Right ventricle myocardium superior (tissue), 1 donor: ENCODE data around the gene LIN28A. TPM values are rescaled to one million over a fixed set of nuclear protein-coding genes. Genes with fewer than 3 reads are reported as not detected.

Experiments used
- ATAC-seq: fragments of 200-7000 bp; cut with Tn5 transposase; one replicate; pipeline ENCODE4 v1.9.1; 2020; ENCODE audit warnings: mild to moderate bottlenecking; ENCODE audit not compliant: poor library complexity
- DNase-seq: peaks from one replicate; pipeline ENCODE4 v3.0.0-alpha.2; 2020
- intact Hi-C: fragments of 100-400 bp; cut with DNase I; formaldehyde crosslinking; loops from one replicate; pipeline ENCODE4 v1.11.2; 2022
- total RNA-seq: library from RNA; stranded (reverse); fragmentation: NEBNext Ultra II Directional; extraction: Animal tissue kit (Norgen Biotek cat#: 25700); gene quantifications from one replicate; pipeline ENCODE4 v1.2.1, GENCODE V29; 2021
- donor health status: DM: no; HTN: yes; CAD: no; lungs with severe emphysema.

LIN28A gene
- total RNA-seq, 1 donor from 2014 or later, result not detected

- DNase-seq (peak; percentile 94), ATAC-seq (peak; percentile 86)
- intact Hi-C loops, result no loop called here
These were observed 61.8 kb downstream of the LIN28A start, which contains the start of gene HMGN2 for GRCh38 chr1:26472320-26472900. Gene HMGN2 (plus strand): TSS chr1:26472440. CDS start chr1:26472613, 173 bp downstream.

DNA sequence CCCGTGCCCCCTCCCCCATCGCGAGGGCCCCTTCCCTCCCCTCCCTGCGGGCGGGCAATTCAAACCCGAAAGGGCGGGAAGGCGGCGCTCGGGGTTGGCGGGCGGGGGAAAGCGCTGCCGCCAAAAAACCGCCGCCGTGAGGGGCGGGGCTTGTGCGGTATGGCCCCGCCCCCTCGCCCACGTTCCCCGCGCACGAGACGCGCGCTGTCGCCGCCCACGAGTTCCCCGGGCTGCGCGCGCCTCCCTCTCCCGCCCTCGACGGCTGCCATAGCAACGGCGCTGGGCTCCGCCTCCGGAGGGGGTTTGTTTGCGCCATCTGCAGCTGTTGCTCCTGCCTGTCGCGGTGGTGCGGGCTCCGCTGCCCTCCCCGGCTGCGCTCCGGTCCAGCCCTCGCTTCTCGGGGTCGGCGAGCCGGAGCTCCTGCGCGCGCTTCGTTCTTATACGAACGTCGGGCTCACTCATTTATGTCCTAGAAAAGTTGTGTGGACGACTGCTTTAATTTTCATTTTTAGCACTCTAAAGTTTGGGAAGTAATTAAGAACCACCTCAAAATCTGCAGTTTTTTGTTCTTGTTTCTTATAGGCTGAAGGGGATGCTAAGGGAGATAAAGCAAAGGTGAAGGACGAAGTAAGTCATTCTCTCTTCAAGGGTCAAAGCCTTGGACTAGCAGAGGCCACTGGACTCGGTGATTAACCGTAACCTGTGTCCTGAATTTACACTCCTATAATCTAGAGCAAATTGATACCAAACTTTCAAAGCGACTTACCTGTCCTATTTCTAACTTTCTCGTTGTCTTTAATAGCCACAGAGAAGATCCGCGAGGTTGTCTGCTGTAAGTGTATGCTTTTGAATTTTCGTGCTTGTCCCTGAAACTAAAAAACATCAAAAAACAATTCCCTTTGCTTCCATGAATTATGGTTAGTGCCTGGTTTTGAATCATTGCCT, 62.6 kb downstream of the LIN28A start:
- ATAC-seq (peak; percentile 93), DNase-seq (peak; percentile 98)
- intact Hi-C loops, result no loop called here

DNA sequence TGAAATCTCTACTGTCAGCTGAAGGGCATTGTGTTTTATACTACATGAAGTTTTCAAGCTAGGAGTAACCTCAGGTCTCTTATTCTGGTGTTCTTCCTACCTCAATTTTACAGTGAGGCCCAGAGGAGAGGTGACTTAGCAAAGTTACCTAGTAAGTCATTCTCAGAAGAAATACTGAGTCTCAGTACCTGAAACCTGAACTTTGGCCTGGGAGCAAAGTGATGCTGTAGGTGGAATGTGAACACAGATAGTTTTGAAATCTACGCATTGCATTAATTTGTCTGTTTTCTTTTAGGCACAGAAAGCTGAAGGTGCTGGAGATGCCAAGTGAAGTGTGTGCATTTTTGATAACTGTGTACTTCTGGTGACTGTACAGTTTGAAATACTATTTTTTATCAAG, 64.2 kb downstream of the LIN28A start:
- intact Hi-C loops, result no loop called here
- DNase-seq (no peak), ATAC-seq (no peak)

GRCh38 chr1:26475989-26476388, 65.4 kb downstream of the LIN28A start:
- DNase-seq, result no peak
- ATAC-seq, result no peak
- intact Hi-C loops, result no loop called here

GRCh38 chr1:26476958-26477357, 66.3 kb downstream of the LIN28A start:
- no peak for ATAC-seq
- intact Hi-C loops, result no loop called here
- DNase-seq, result no peak

GRCh38 chr1:26477446-26478152, 67.0 kb downstream of the LIN28A start:
- intact Hi-C loops, result no loop called here
- ATAC-seq (no peak), DNase-seq (no peak)

GRCh38 chr1:26478159-26478558, 67.5 kb downstream of the LIN28A start:
- intact Hi-C loops, result no loop called here
- DNase-seq (no peak), ATAC-seq (no peak)

DNA sequence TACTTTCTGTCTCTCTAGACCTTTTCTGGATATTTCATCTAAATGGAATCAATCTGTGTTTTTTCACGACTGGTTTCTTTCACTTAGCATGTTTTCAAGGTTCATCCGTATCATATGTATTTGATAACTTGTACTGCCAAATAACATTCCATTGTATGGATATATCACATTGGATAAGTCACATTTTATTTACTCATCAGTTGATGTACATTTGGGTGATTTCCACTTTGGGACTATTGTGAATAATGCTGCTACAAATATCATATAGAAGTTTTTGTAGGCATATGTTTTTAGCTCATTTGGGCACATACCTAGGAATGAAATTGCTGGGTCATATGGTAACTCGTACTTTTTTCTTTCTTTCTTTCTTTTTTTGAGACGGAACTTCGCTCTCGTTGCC, 68.4 kb downstream of the LIN28A start:
- ATAC-seq, result no peak
- intact Hi-C loops, result no loop called here
- no peak for DNase-seq

Other genes with a start within 250 kb of the LIN28A start
- gene C1orf232, start 241.9 kb upstream of the LIN28A start, total RNA-seq, result not detected
- gene ZNF593, start 240.9 kb upstream of the LIN28A start, total RNA-seq, result 14.1 TPM
- gene ZNF593OS, start 239.0 kb upstream of the LIN28A start, total RNA-seq, result not detected
- 1.4 TPM for gene CNKSR1, start 233.3 kb upstream of the LIN28A start, total RNA-seq
- not detected for gene CATSPER4, start 220.2 kb upstream of the LIN28A start, total RNA-seq
- gene CEP85, start 176.6 kb upstream of the LIN28A start, total RNA-seq, result 82.5 TPM
- 33.9 TPM for gene SH3BGRL3, start 130.7 kb upstream of the LIN28A start, total RNA-seq
- gene UBXN11, start 104.2 kb upstream of the LIN28A start, total RNA-seq, result 8.3 TPM
- gene CD52, start 92.9 kb upstream of the LIN28A start, total RNA-seq, result 4.4 TPM
- gene CRYBG2, start 56.7 kb upstream of the LIN28A start, total RNA-seq, result not detected
- gene ZNF683, start 38.1 kb upstream of the LIN28A start, total RNA-seq, result not detected
- gene DHDDS, start 21.5 kb downstream of the LIN28A start, total RNA-seq, result 23.7 TPM
- 132 TPM for gene HMGN2, start 61.6 kb downstream of the LIN28A start, total RNA-seq
- gene RPS6KA1, start 118.9 kb downstream of the LIN28A start, total RNA-seq, result 3.9 TPM